ENCODE data around the gene C1orf35.

Gene C1orf35

GRCh38 chr1:228073061-228073856 lies 29.9 kb downstream of the C1orf35 start:
- DNase-seq (ENCODE audit: low read depth): no peak
- no peak overlapping the region for H3K4me3 ChIP-seq (ENCODE audit: low read depth, low read length)
- no peak for TF ChIP-seq MYC (IDR thresholded peaks at IDR 0.05; ENCODE audit: low read depth, low read length)
- TF ChIP-seq MAX (IDR thresholded peaks at IDR 0.05; ENCODE audit: low read depth, low read length): no peak
- no peak for TF ChIP-seq POLR2A (IDR thresholded peaks at IDR 0.05; ENCODE audit: extremely low read depth, insufficient read length)
- TF ChIP-seq CTCF (IDR thresholded peaks at IDR 0.05; ENCODE audit: low read depth, low read length): no peak

GRCh38 chr1:228072658-228073043 lies 30.5 kb downstream of the C1orf35 start:
- TF ChIP-seq POLR2A (IDR thresholded peaks at IDR 0.05; ENCODE audit: extremely low read depth, insufficient read length) (no peak), MYC (IDR thresholded peaks at IDR 0.05; ENCODE audit: low read depth, low read length) (no peak), CTCF (IDR thresholded peaks at IDR 0.05; ENCODE audit: low read depth, low read length) (no peak)
- no peak for DNase-seq (ENCODE audit: low read depth)
- no peak overlapping the region for H3K4me3 ChIP-seq (ENCODE audit: low read depth, low read length)

- no peak for DNase-seq (ENCODE audit: low read depth)
- TF ChIP-seq CTCF (IDR thresholded peaks at IDR 0.05; ENCODE audit: low read depth, low read length): no peak
- no peak for TF ChIP-seq MAX (IDR thresholded peaks at IDR 0.05; ENCODE audit: low read depth, low read length)
- TF ChIP-seq POLR2A (IDR thresholded peaks at IDR 0.05; ENCODE audit: extremely low read depth, insufficient read length): no peak
- no peak for TF ChIP-seq MYC (IDR thresholded peaks at IDR 0.05; ENCODE audit: low read depth, low read length)
- H3K4me3 ChIP-seq (ENCODE audit: low read depth, low read length): no peak overlapping the region
Measured at GRCh38 chr1:228071839-228072657, 31.1 kb downstream of the C1orf35 start.

- TF ChIP-seq CTCF (IDR thresholded peaks at IDR 0.05; ENCODE audit: low read depth, low read length) (no peak), MYC (IDR thresholded peaks at IDR 0.05; ENCODE audit: low read depth, low read length) (no peak), MAX (IDR thresholded peaks at IDR 0.05; ENCODE audit: low read depth, low read length) (no peak), POLR2A (IDR thresholded peaks at IDR 0.05; ENCODE audit: extremely low read depth, insufficient read length) (no peak)
- no peak overlapping the region for H3K4me3 ChIP-seq (ENCODE audit: low read depth, low read length)
Measured at GRCh38 chr1:228070851-228071250, 32.3 kb downstream of the C1orf35 start.

GRCh38 chr1:228070173-228070572 lies 33.0 kb downstream of the C1orf35 start:
- no peak for TF ChIP-seq CTCF (IDR thresholded peaks at IDR 0.05; ENCODE audit: low read depth, low read length)
- no peak for TF ChIP-seq MYC (IDR thresholded peaks at IDR 0.05; ENCODE audit: low read depth, low read length)
- TF ChIP-seq MAX (IDR thresholded peaks at IDR 0.05; ENCODE audit: low read depth, low read length): no peak
- TF ChIP-seq POLR2A (IDR thresholded peaks at IDR 0.05; ENCODE audit: extremely low read depth, insufficient read length): no peak
- no peak overlapping the region for H3K4me3 ChIP-seq (ENCODE audit: low read depth, low read length)
- DNase-seq (ENCODE audit: low read depth): no peak

More at GRCh38 chr1:228070851-228071250, 32.3 kb downstream of the C1orf35 start:
- DNase-seq (ENCODE audit: low read depth): no peak

All from NB4 (cell line).